Spinal cord (tissue), 10 donors: Measurements from ENCODE around the gene NDUFA9. TPM values are rescaled to one million over a fixed set of nuclear protein-coding genes. Genes with fewer than 3 reads are reported as not detected.
A peak's percentile ranks its signal among the peaks of the same experiment; 100 is the strongest.

Experiments used
- DNase-seq, 6 donors: peaks; one replicate each; pipeline versions ENCODE4 v3.0.0 to v3.0.0-alpha.2; 2013 to 2015; ENCODE audit warnings: low spot score in 6 of 6, low read depth in 4 of 6
- H3K27ac ChIP-seq: one replicate; pipeline ENCODE4 v1.5.1; 2013; ENCODE audit warnings: low read depth, low read length, control low read depth
- H3K27me3 ChIP-seq: one replicate; pipeline ENCODE4 v1.6.1; 2013; ENCODE audit warnings: low read length; ENCODE audit not compliant: control insufficient read depth, insufficient read depth
- H3K36me3 ChIP-seq: one replicate; pipeline ENCODE4 v1.6.1; 2013; ENCODE audit warnings: low read length; ENCODE audit not compliant: control insufficient read depth, insufficient read depth
- H3K4me1 ChIP-seq: one replicate; pipeline ENCODE4 v1.6.1; 2013; ENCODE audit warnings: low read length; ENCODE audit not compliant: control insufficient read depth, insufficient read depth
- H3K4me3 ChIP-seq: one replicate; pipeline ENCODE4 v1.5.1; 2013; ENCODE audit warnings: low read depth, low read length, control low read depth
- H3K9me3 ChIP-seq: one replicate; pipeline ENCODE4 v1.6.1; 2013; ENCODE audit warnings: low read length; ENCODE audit not compliant: control insufficient read depth, insufficient read depth
- WGBS: methylation state at CpG from one replicate; pipeline ENCODE4 v1.1.5; 2013; ENCODE audit warnings: missing lambda C conversion rate; ENCODE audit not compliant: insufficient coverage; 5-methylcytosine and 5-hydroxymethylcytosine counted together
- polyA plus RNA-seq, 2 donors: library from polyadenylated mRNA; unstranded; fragments of 120-200 nt; gene quantifications; one replicate each; pipeline ENCODE4 v1.2.1, GENCODE V29; 2013; ENCODE audit not compliant: insufficient read length in 2 of 2
- total RNA-seq, 2 donors: library from RNA; depleted of rRNA in 1 of 2; stranded (reverse); fragments of 120-200 nt in 1 of 2; fragments of >200 nt in 1 of 2; gene quantifications; one replicate each; pipeline versions ENCODE4 v1.2.3 to v1.2.4, GENCODE V29; 2013 to 2014
- donor health status: healthy.

Gene NDUFA9
- total and polyA plus RNA-seq, 4 donors: 37.6 to 111 (median 74.3) TPM

GRCh38 chr12:4626543-4626942 is 22.4 kb upstream of the NDUFA9 start:
- H3K27ac ChIP-seq: no peak overlapping the region
- no peak overlapping the region for H3K4me3 ChIP-seq
- H3K36me3 ChIP-seq: no peaks in the 10 kb centered on the region
- H3K9me3 ChIP-seq: no peaks in the 10 kb centered on the region
- no peaks in the 10 kb centered on the region for H3K27me3 ChIP-seq
- no peak for DNase-seq
- WGBS: 92% methylated on average over 5 of the region's 5 CpGs
- no peaks in the 10 kb centered on the region for H3K4me1 ChIP-seq

- no peak for DNase-seq
- Histone ChIP-seq H3K27ac (no peak overlapping the region), H3K27me3 (no peaks in the 10 kb centered on the region), H3K4me1 (no peaks in the 10 kb centered on the region), H3K4me3 (no peak overlapping the region), H3K36me3 (no peaks in the 10 kb centered on the region), H3K9me3 (no peaks in the 10 kb centered on the region)
- 93% methylated on average over 3 of the region's 10 CpGs for WGBS
These were observed 20.5 kb upstream of the NDUFA9 start for GRCh38 chr12:4628406-4628805.

GRCh38 chr12:4630262-4630661 is 18.7 kb upstream of the NDUFA9 start:
- WGBS: 42% methylated on average over 3 of the region's 5 CpGs
- Histone ChIP-seq H3K4me1 (no peaks in the 10 kb centered on the region), H3K4me3 (no peak overlapping the region), H3K27me3 (no peaks in the 10 kb centered on the region), H3K9me3 (no peaks in the 10 kb centered on the region), H3K27ac (no peak overlapping the region), H3K36me3 (no peaks in the 10 kb centered on the region)
- DNase-seq: peak in 1 of 6 donors; percentile 4

GRCh38 chr12:4643747-4644146 is 5.2 kb upstream of the NDUFA9 start:
- Histone ChIP-seq H3K4me3 (no peak overlapping the region), H3K36me3 (no peaks in the 10 kb centered on the region), H3K4me1 (peaks cover 3% of the 10 kb centered on the region), H3K27me3 (no peaks in the 10 kb centered on the region), H3K27ac (no peak overlapping the region), H3K9me3 (no peaks in the 10 kb centered on the region)
- no peak for DNase-seq
- WGBS: no CpG with 5 or more reads among the region's 6 CpGs

- peaks cover 3% of the 10 kb centered on the region for H3K4me1 ChIP-seq
- no peaks in the 10 kb centered on the region for H3K36me3 ChIP-seq
- WGBS: no CpG with 5 or more reads among the region's 1 CpG
- H3K27me3 ChIP-seq: no peaks in the 10 kb centered on the region
- no peak for DNase-seq
- no peak overlapping the region for H3K4me3 ChIP-seq
- no peak overlapping the region for H3K27ac ChIP-seq
- H3K9me3 ChIP-seq: no peaks in the 10 kb centered on the region
These were observed 3.9 kb upstream of the NDUFA9 start for GRCh38 chr12:4645023-4645422.

- H3K4me3 ChIP-seq: peak overlapping the region; percentile 87
- H3K27me3 ChIP-seq: no peaks in the 10 kb centered on the region
- no peaks in the 10 kb centered on the region for H3K36me3 ChIP-seq
- peaks cover 3% of the 10 kb centered on the region for H3K4me1 ChIP-seq
- 56% methylated on average over 3 of the region's 4 CpGs for WGBS
- no peak for DNase-seq
- peak overlapping the region; percentile 80 for H3K27ac ChIP-seq
- no peaks in the 10 kb centered on the region for H3K9me3 ChIP-seq
These were observed 812 bp upstream of the NDUFA9 start for GRCh38 chr12:4648104-4648500.

- DNase-seq: no peak
- Histone ChIP-seq H3K27ac (peak overlapping the region; percentile 80), H3K9me3 (no peaks in the 10 kb centered on the region), H3K4me1 (peaks cover 3% of the 10 kb centered on the region), H3K27me3 (no peaks in the 10 kb centered on the region), H3K36me3 (no peaks in the 10 kb centered on the region), H3K4me3 (peak overlapping the region; percentile 87)
- 0% methylated on average over 4 of the region's 6 CpGs for WGBS
These were observed 396 bp downstream of the NDUFA9 start for GRCh38 chr12:4649358-4649661.

- no peak for DNase-seq
- H3K4me3 ChIP-seq: no peak overlapping the region
- H3K9me3 ChIP-seq: no peaks in the 10 kb centered on the region
- H3K27me3 ChIP-seq: no peaks in the 10 kb centered on the region
- peaks cover 5% of the 10 kb centered on the region for H3K36me3 ChIP-seq
- H3K27ac ChIP-seq: no peak overlapping the region
- H3K4me1 ChIP-seq: peaks cover 3% of the 10 kb centered on the region
These were observed 4.3 kb downstream of the NDUFA9 start for GRCh38 chr12:4653257-4653656.

GRCh38 chr12:4653691-4654090 is 4.8 kb downstream of the NDUFA9 start:
- no peak overlapping the region for H3K4me3 ChIP-seq
- no peaks in the 10 kb centered on the region for H3K9me3 ChIP-seq
- H3K27ac ChIP-seq: no peak overlapping the region
- H3K27me3 ChIP-seq: no peaks in the 10 kb centered on the region
- WGBS: no CpG with 5 or more reads among the region's 2 CpGs
- no peaks in the 10 kb centered on the region for H3K4me1 ChIP-seq
- DNase-seq: no peak
- peaks cover 5% of the 10 kb centered on the region for H3K36me3 ChIP-seq

- H3K36me3 ChIP-seq: peaks cover 44% of the 10 kb centered on the region
- H3K4me1 ChIP-seq: no peaks in the 10 kb centered on the region
- no peak for DNase-seq
- H3K9me3 ChIP-seq: no peaks in the 10 kb centered on the region
- no peaks in the 10 kb centered on the region for H3K27me3 ChIP-seq
- 100% methylated on average over 1 of the region's 3 CpGs for whole genome bisulfite sequencing
- H3K4me3 ChIP-seq: no peak overlapping the region
- H3K27ac ChIP-seq: no peak overlapping the region
These were observed 15.1 kb downstream of the NDUFA9 start for GRCh38 chr12:4663971-4664505.
